Activated CD4-positive, alpha-beta T cell treated with anti-CD3 and anti-CD28 coated beads, Interleukin-2, amount 10 ng/mL, durations not matched to agents 24 days and 14 days (primary cell): ENCODE results near the gene TMEM52. TPM values are rescaled to one million over a fixed set of nuclear protein-coding genes. Genes with fewer than 3 reads are reported as not detected.

Experiments used
- DNase-seq: peaks from one replicate; pipeline ENCODE4 v3.0.0; 2022
- H3K27ac Mint-ChIP-seq: one replicate; pipeline ENCODE4 v1.8.0; 2022; ENCODE audit warnings: mild to moderate bottlenecking, mixed read lengths
- H3K27me3 Mint-ChIP-seq: one replicate; pipeline ENCODE4 v1.8.0; 2022; ENCODE audit warnings: mixed read lengths
- H3K36me3 Mint-ChIP-seq: one replicate; pipeline ENCODE4 v1.8.0; 2022; ENCODE audit warnings: low read depth, mild to moderate bottlenecking, mixed read lengths
- H3K4me1 Mint-ChIP-seq: one replicate; pipeline ENCODE4 v1.8.0; 2021; ENCODE audit warnings: mixed read lengths
- H3K4me3 Mint-ChIP-seq: one replicate; pipeline ENCODE4 v1.8.0; 2022; ENCODE audit warnings: mild to moderate bottlenecking, moderate library complexity, mixed read lengths
- H3K9me3 Mint-ChIP-seq: one replicate; pipeline ENCODE4 v1.8.0; 2021; ENCODE audit warnings: mixed read lengths
- intact Hi-C: fragments of 100-400 bp; cut with micrococcal nuclease; formaldehyde crosslinking; loops from one replicate; pipeline ENCODE4 v1.15.1; 2023
- total RNA-seq: library from RNA; stranded (reverse); gene quantifications from 2 replicates; pipeline ENCODE4 v1.2.3, GENCODE V29; 2022

The TMEM52 gene
- total RNA-seq = 1.1 and 3.1 TPM in 2 replicates

- peaks cover 3% of the 10 kb centered on the region for H3K4me1 Mint-ChIP-seq
- no peak for DNase-seq
- H3K4me3 Mint-ChIP-seq = peak within 1 kb of the TSS; percentile 79
- H3K9me3 Mint-ChIP-seq = no peaks in the 10 kb centered on the region
- H3K27me3 Mint-ChIP-seq = peaks cover 2% of the 10 kb centered on the region
- H3K27ac Mint-ChIP-seq = peak within 1 kb of the TSS; percentile 70
- H3K36me3 Mint-ChIP-seq = no peaks in the 10 kb centered on the region
- intact Hi-C loops = loop anchor here (1.0 to 5.0 kb wide), 3 partner anchors 10 to 668 kb away; partner anchors contain the start of gene PRXL2B
Measured at GRCh38 chr1:1918901-1919303, at the start of gene TMEM52. TSS of gene TMEM52 (minus strand) at chr1:1919279. CDS start at chr1:1919265, 14 bp downstream.

GRCh38 chr1:1967879-1968278, 48.8 kb upstream of the TMEM52 start:
- Mint-ChIP-seq H3K9me3 (no peaks in the 10 kb centered on the region), H3K27me3 (peaks cover 2% of the 10 kb centered on the region), H3K4me3 (no peak overlapping the region), H3K36me3 (no peaks in the 10 kb centered on the region), H3K4me1 (peaks cover 2% of the 10 kb centered on the region), H3K27ac (no peak overlapping the region)
- intact Hi-C loops = no loop called here
- no peak for DNase-seq

GRCh38 chr1:1967151-1967550, 48.1 kb upstream of the TMEM52 start:
- Mint-ChIP-seq H3K36me3 (no peaks in the 10 kb centered on the region), H3K9me3 (no peaks in the 10 kb centered on the region), H3K4me3 (no peak overlapping the region), H3K27ac (no peak overlapping the region), H3K4me1 (peaks cover 2% of the 10 kb centered on the region), H3K27me3 (peaks cover 2% of the 10 kb centered on the region)
- intact Hi-C loops = no loop called here
- no peak for DNase-seq

GRCh38 chr1:1966071-1966740, 47.1 kb upstream of the TMEM52 start:
- H3K4me1 Mint-ChIP-seq = peaks cover 2% of the 10 kb centered on the region
- H3K9me3 Mint-ChIP-seq = no peaks in the 10 kb centered on the region
- intact Hi-C loops = no loop called here
- H3K36me3 Mint-ChIP-seq = no peaks in the 10 kb centered on the region
- H3K4me3 Mint-ChIP-seq = no peak overlapping the region
- DNase-seq = no peak
- H3K27ac Mint-ChIP-seq = no peak overlapping the region
- peaks cover 2% of the 10 kb centered on the region for H3K27me3 Mint-ChIP-seq

GRCh38 chr1:1965546-1965945, 46.5 kb upstream of the TMEM52 start:
- Mint-ChIP-seq H3K27ac (no peak overlapping the region), H3K4me3 (no peak overlapping the region), H3K4me1 (peaks cover 2% of the 10 kb centered on the region), H3K36me3 (no peaks in the 10 kb centered on the region), H3K9me3 (no peaks in the 10 kb centered on the region), H3K27me3 (peaks cover 7% of the 10 kb centered on the region)
- intact Hi-C loops = no loop called here
- no peak for DNase-seq

GRCh38 chr1:1964811-1965210, 45.7 kb upstream of the TMEM52 start:
- Mint-ChIP-seq H3K4me3 (no peak overlapping the region), H3K27me3 (peaks cover 7% of the 10 kb centered on the region), H3K27ac (no peak overlapping the region), H3K4me1 (peaks cover 2% of the 10 kb centered on the region), H3K9me3 (no peaks in the 10 kb centered on the region), H3K36me3 (no peaks in the 10 kb centered on the region)
- intact Hi-C loops = no loop called here
- DNase-seq = no peak

GRCh38 chr1:1963570-1963969, 44.5 kb upstream of the TMEM52 start:
- no peak overlapping the region for H3K4me3 Mint-ChIP-seq
- H3K4me1 Mint-ChIP-seq = peaks cover 2% of the 10 kb centered on the region
- no peak for DNase-seq
- intact Hi-C loops = no loop called here
- H3K9me3 Mint-ChIP-seq = no peaks in the 10 kb centered on the region
- H3K27me3 Mint-ChIP-seq = peaks cover 7% of the 10 kb centered on the region
- H3K36me3 Mint-ChIP-seq = no peaks in the 10 kb centered on the region
- H3K27ac Mint-ChIP-seq = no peak overlapping the region

GRCh38 chr1:1962752-1963151, 43.7 kb upstream of the TMEM52 start:
- Mint-ChIP-seq H3K4me1 (peaks cover 1% of the 10 kb centered on the region), H3K9me3 (no peaks in the 10 kb centered on the region), H3K4me3 (no peak overlapping the region), H3K27me3 (peaks cover 7% of the 10 kb centered on the region), H3K27ac (no peak overlapping the region), H3K36me3 (no peaks in the 10 kb centered on the region)
- intact Hi-C loops = no loop called here
- no peak for DNase-seq

- H3K4me3 Mint-ChIP-seq = no peak overlapping the region
- H3K27me3 Mint-ChIP-seq = peaks cover 6% of the 10 kb centered on the region
- no peaks in the 10 kb centered on the region for H3K36me3 Mint-ChIP-seq
- H3K4me1 Mint-ChIP-seq = no peaks in the 10 kb centered on the region
- no peak overlapping the region for H3K27ac Mint-ChIP-seq
- DNase-seq = no peak
- no peaks in the 10 kb centered on the region for H3K9me3 Mint-ChIP-seq
- intact Hi-C loops = loop anchor here (2.0 kb wide), 1 partner anchor 84 kb away; no protein-coding TSS in a partner anchor
Measured at GRCh38 chr1:1960480-1961196, 41.6 kb upstream of the TMEM52 start.

- H3K4me1 Mint-ChIP-seq = no peaks in the 10 kb centered on the region
- H3K9me3 Mint-ChIP-seq = no peaks in the 10 kb centered on the region
- peak; percentile 92 for DNase-seq
- peaks cover 6% of the 10 kb centered on the region for H3K27me3 Mint-ChIP-seq
- H3K36me3 Mint-ChIP-seq = no peaks in the 10 kb centered on the region
- H3K4me3 Mint-ChIP-seq = no peak overlapping the region
- H3K27ac Mint-ChIP-seq = no peak overlapping the region
- intact Hi-C loops = loop anchor here (2.0 kb wide), 1 partner anchor 85 kb away; no protein-coding TSS in a partner anchor
Measured at GRCh38 chr1:1959840-1960479, 40.9 kb upstream of the TMEM52 start.

GRCh38 chr1:1959459-1959839, 40.4 kb upstream of the TMEM52 start:
- no peak for DNase-seq
- H3K9me3 Mint-ChIP-seq = no peaks in the 10 kb centered on the region
- no peak overlapping the region for H3K4me3 Mint-ChIP-seq
- peaks cover 6% of the 10 kb centered on the region for H3K27me3 Mint-ChIP-seq
- intact Hi-C loops = no loop called here
- no peaks in the 10 kb centered on the region for H3K36me3 Mint-ChIP-seq
- H3K4me1 Mint-ChIP-seq = no peaks in the 10 kb centered on the region
- no peak overlapping the region for H3K27ac Mint-ChIP-seq

GRCh38 chr1:1958071-1958541, 39.0 kb upstream of the TMEM52 start:
- Mint-ChIP-seq H3K27ac (no peak overlapping the region), H3K27me3 (peaks cover 6% of the 10 kb centered on the region), H3K9me3 (no peaks in the 10 kb centered on the region), H3K4me3 (no peak overlapping the region), H3K36me3 (no peaks in the 10 kb centered on the region), H3K4me1 (no peaks in the 10 kb centered on the region)
- no peak for DNase-seq
- intact Hi-C loops = no loop called here

- H3K36me3 Mint-ChIP-seq = no peaks in the 10 kb centered on the region
- intact Hi-C loops = no loop called here
- peaks cover 6% of the 10 kb centered on the region for H3K27me3 Mint-ChIP-seq
- no peaks in the 10 kb centered on the region for H3K9me3 Mint-ChIP-seq
- no peak for DNase-seq
- no peak overlapping the region for H3K4me3 Mint-ChIP-seq
- H3K27ac Mint-ChIP-seq = no peak overlapping the region
- H3K4me1 Mint-ChIP-seq = no peaks in the 10 kb centered on the region
Measured at GRCh38 chr1:1957533-1957961, 38.5 kb upstream of the TMEM52 start.
